IPS DF 6.9 (cell line): ENCODE results near the gene C2orf68.
"Not testable (repeated sequence)": the region's sequence is repeated elsewhere in the genome, so short reads cannot be mapped to it uniquely, and the experiment has no call there.

ENCODE experiments used
- DNase-seq: peaks from one replicate; pipeline ENCODE4 v3.0.0-alpha.2; 2013; ENCODE audit warnings: low read depth, low spot score
- H3K27ac ChIP-seq: one replicate; pipeline ENCODE4 v1.5.1; 2013; ENCODE audit warnings: low read length, control low read depth
- H3K27me3 ChIP-seq: 2 replicates; pipeline ENCODE4 v1.6.1; 2013; ENCODE audit warnings: mild to moderate bottlenecking, low read length; ENCODE audit not compliant: control insufficient read depth, insufficient read depth
- H3K36me3 ChIP-seq: 2 replicates; pipeline ENCODE4 v1.6.1; 2013; ENCODE audit warnings: low read length; ENCODE audit not compliant: control insufficient read depth, insufficient read depth
- H3K4me1 ChIP-seq: 2 replicates; pipeline ENCODE4 v1.6.1; 2013; ENCODE audit warnings: low read length; ENCODE audit not compliant: control insufficient read depth, insufficient read depth
- H3K4me3 ChIP-seq: 2 replicates; pipeline ENCODE4 v1.5.1; 2013; ENCODE audit warnings: mild to moderate bottlenecking, low read length
- H3K9me3 ChIP-seq: 2 replicates; pipeline ENCODE4 v1.6.1; 2013; ENCODE audit warnings: low read length, inconsistent platforms; ENCODE audit not compliant: control insufficient read depth, insufficient read depth
- WGBS: extraction: QIAGEN DNeasy Blood & Tissue Kit; methylation state at CpG from one replicate; pipeline ENCODE4 v1.1.7; 2013; ENCODE audit warnings: mixed read lengths, missing lambda C conversion rate; ENCODE audit not compliant: insufficient read length, insufficient coverage; 5-methylcytosine and 5-hydroxymethylcytosine counted together

C2orf68 gene

GRCh38 chr2:85631316-85631715 is 19.4 kb upstream of the C2orf68 start:
- no CpG with 5 or more reads among the region's 3 CpGs for WGBS
- no peaks in the 10 kb centered on the region for H3K9me3 ChIP-seq
- no peak overlapping the region for H3K4me3 ChIP-seq
- H3K36me3 ChIP-seq: peaks cover 19% of the 10 kb centered on the region; the same call in 1 of the 2 replicates
- no peaks in the 10 kb centered on the region for H3K4me1 ChIP-seq
- no peak overlapping the region for H3K27ac ChIP-seq
- H3K27me3 ChIP-seq: no peaks in the 10 kb centered on the region
- no peak for DNase-seq

DNA sequence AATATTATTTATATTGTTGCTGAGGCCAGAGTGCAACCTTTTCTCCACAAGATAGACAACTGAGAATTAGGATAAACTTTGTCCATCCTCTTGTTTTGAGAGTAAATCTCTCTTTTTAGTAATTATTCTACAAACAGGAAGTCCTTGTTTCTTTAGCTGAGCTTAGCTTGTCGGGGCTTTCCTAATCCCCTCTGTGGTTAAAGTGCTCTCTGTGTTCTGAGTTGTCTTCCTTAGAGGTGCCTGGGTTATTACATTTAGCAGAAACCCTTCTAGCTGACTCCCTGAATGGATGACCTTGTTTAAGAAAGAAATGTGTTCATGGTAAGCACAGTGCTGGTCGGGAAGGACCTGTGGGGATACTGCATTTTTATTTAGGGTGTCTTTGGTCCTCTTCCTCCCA is 16.8 kb upstream of the C2orf68 start:
- H3K27ac ChIP-seq: no peak overlapping the region
- H3K36me3 ChIP-seq: peaks cover 17% of the 10 kb centered on the region; the same call in 1 of the 2 replicates
- H3K4me3 ChIP-seq: no peak overlapping the region
- no peaks in the 10 kb centered on the region for H3K27me3 ChIP-seq
- H3K9me3 ChIP-seq: no peaks in the 10 kb centered on the region; the same call in 1 of the 2 replicates
- no peaks in the 10 kb centered on the region for H3K4me1 ChIP-seq
- WGBS: no CpG with 5 or more reads among the region's 2 CpGs
- no peak for DNase-seq

GRCh38 chr2:85623991-85624390 is 12.1 kb upstream of the C2orf68 start:
- H3K27ac ChIP-seq: no peak overlapping the region
- peaks cover 19% of the 10 kb centered on the region; the same call in 1 of the 2 replicates for H3K36me3 ChIP-seq
- no peaks in the 10 kb centered on the region for H3K27me3 ChIP-seq
- no peak overlapping the region for H3K4me3 ChIP-seq
- DNase-seq: no peak
- H3K9me3 ChIP-seq: no peaks in the 10 kb centered on the region; the same call in 1 of the 2 replicates
- H3K4me1 ChIP-seq: no peaks in the 10 kb centered on the region
- WGBS: no CpG with 5 or more reads among the region's 5 CpGs

DNA sequence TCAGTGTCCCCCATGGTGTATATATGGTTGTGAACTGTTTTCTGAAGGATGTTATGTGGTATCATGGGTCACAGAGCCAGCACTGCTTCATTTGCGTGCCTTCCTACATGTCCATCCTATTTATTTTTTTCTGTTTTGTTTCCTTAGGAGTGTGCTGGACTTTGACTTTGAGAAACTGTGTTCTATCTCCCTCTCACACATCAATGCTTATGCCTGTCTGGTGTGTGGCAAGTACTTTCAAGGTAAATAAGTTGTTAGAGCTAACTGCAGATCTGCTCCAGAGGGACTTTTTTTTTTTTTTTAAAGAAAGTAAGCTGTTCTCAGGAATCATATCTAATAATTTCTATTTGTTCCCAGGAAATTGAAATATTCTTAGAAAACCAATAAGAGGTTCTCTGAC is 9.5 kb upstream of the C2orf68 start:
- WGBS: no CpG with 5 or more reads among the region's 1 CpG
- Histone ChIP-seq H3K27me3 (no peaks in the 10 kb centered on the region), H3K4me1 (no peaks in the 10 kb centered on the region), H3K27ac (no peak overlapping the region), H3K9me3 (no peaks in the 10 kb centered on the region; the same call in 1 of the 2 replicates), H3K4me3 (no peak overlapping the region), H3K36me3 (peaks cover 18% of the 10 kb centered on the region; the same call in 1 of the 2 replicates)
- no peak for DNase-seq

DNA sequence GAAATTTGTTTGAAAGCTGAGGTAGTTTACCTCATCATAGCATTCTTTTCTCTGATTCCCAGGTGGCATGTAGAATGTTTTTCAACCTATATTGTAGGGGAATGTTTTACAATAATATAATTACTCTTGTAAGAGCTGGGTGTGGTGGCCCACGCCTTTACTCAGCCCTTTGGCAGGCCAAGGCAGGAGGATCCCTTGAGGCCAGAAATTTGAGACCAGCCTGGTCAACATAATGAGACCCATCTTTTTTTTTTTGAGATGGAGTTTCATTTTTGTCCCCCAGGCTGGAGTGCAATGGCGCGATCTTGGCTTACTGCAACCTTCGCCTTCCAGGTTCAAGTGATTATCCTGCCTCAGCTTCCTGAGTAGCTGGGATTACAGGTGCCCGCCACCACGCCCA is 7.8 kb upstream of the C2orf68 start:
- Histone ChIP-seq H3K36me3 (peaks cover 10% of the 10 kb centered on the region; the same call in 1 of the 2 replicates), H3K9me3 (no peaks in the 10 kb centered on the region), H3K4me3 (no peak overlapping the region), H3K27ac (no peak overlapping the region), H3K4me1 (no peaks in the 10 kb centered on the region), H3K27me3 (no peaks in the 10 kb centered on the region)
- DNase-seq: no peak
- no CpG with 5 or more reads among the region's 6 CpGs for WGBS

DNA sequence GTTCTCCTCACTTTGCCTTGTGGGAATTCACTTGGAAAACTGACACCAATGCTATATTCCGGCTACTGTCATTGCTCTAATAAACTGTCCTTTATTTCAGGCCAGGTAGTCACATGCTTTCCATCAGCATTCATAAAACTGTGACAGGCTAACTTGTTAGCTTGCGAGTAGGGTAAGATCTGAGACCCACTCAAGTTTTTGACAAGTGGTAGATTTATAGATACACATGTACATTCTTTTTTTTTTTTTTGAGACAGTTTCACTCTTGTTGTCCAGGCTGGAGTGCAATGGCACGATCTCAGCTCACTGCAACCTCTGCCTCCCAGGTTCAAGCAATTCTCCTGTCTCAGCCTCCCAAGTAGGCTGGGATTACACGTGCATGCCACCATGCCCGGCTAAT is 5.9 kb upstream of the C2orf68 start:
- H3K36me3 ChIP-seq, H3K4me3 ChIP-seq, DNase-seq, H3K27me3 ChIP-seq, H3K27ac ChIP-seq, H3K9me3 ChIP-seq, H3K4me1 ChIP-seq: not testable (repeated sequence)
- WGBS: no CpG with 5 or more reads among the region's 5 CpGs

GRCh38 chr2:85615413-85615728 is 3.5 kb upstream of the C2orf68 start:
- no peaks in the 10 kb centered on the region; the same call in 1 of the 2 replicates for H3K36me3 ChIP-seq
- H3K27ac ChIP-seq: no peak overlapping the region
- DNase-seq: no peak
- H3K27me3 ChIP-seq: no peaks in the 10 kb centered on the region
- H3K4me1 ChIP-seq: no peaks in the 10 kb centered on the region
- WGBS: no CpG with 5 or more reads among the region's 17 CpGs
- no peaks in the 10 kb centered on the region for H3K9me3 ChIP-seq
- H3K4me3 ChIP-seq: no peak overlapping the region

DNA sequence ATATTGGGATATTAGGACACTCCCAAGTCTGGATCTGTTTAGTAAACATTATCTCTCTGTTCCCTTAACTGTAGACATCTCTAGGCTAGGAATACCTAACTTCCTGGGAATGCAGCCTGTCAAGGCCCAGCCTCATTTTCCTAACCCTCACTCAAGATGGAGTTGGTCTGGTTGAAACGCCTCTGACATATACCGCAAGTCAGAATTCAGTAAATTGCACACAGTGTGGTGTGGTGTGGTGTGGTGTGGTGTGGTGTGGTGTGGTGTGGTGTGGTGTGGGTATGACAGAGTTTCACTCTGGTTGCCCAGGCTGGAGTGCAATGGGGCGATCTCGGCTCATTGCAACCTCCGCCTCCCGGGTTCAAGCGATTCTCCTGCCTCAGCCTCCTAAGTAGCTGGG is 2.9 kb upstream of the C2orf68 start:
- WGBS: no CpG with 5 or more reads among the region's 7 CpGs

DNA sequence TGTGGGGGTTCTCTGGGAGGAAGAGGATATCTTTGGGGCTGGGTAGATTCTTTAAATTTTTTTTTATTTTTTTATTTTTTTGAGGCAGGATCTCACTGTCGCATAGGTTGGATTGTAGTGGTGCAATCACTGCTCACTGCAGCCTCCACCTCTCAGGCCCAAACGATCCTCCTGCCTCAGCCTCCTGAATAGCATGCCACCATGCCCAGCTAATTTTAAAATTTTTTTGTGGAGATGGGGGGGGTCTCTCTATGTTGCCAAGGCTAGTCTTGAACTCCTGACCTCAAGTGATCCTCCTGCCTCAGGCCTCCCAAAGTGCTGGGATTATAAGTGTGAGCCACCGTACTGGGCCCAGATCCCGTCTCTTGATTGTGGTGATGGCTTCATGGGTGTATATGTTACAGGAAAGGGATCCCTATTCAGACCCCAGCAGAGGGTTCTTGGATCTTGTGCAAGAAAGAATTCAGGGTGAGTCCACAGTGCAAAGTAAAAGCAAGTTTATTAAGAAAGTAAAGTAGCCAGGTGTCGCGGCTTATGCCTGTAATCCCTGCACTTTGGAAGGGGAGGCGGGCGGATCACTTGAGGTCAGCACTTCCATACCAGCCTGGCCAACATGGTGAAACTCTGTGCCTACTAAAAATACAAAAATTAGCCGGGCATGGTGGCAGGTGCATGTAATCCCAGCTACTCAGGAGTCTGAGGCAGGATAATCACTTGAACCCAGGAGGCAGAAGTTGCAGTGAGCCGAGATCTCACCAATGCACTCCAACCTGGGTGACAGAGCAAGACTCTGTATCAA is 2.0 kb upstream of the C2orf68 start:
- 0 out of 2 replicates have a peak, but pooled peaks cover 2% of the 10 kb centered on the region for H3K36me3 ChIP-seq
- no peaks in the 10 kb centered on the region for H3K4me1 ChIP-seq
- no peak for DNase-seq
- WGBS: no CpG with 5 or more reads among the region's 10 CpGs
- H3K27ac ChIP-seq: no peak overlapping the region
- no peak overlapping the region for H3K4me3 ChIP-seq
- no peaks in the 10 kb centered on the region for H3K9me3 ChIP-seq
- no peaks in the 10 kb centered on the region for H3K27me3 ChIP-seq

More for the DNA sequence above, 2.9 kb upstream of the C2orf68 start:
- not testable (repeated sequence) for H3K36me3 ChIP-seq, H3K4me1 ChIP-seq, H3K4me3 ChIP-seq, H3K27me3 ChIP-seq, H3K27ac ChIP-seq, DNase-seq, H3K9me3 ChIP-seq

DNA sequence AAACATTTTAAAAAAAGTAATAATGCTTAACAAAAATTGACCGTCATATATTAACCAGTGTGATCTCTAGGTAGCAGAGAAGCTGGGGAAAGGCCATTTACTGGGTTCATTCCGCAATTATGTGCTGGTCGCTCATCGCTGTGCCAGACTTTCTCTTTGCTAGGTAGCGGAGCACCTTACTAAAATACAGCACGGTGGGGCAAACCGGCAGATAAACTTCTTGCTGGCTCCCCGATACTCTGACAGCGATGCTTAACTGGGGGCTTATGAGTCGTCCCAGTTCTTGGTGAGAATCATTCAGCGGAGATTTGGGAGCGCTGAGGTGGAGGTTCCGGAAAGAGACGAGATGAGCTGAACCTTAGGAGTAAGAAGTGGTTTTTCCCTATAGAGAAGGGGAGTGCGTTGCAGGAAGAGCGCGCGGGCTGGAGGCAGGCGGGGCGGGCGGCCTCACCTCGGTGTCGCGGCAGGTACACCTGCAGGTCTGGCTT is 605 bp downstream of the C2orf68 start:
- H3K4me3 ChIP-seq: peak overlapping the region; percentile 88
- peaks cover 5% of the 10 kb centered on the region; the same call in 1 of the 2 replicates for H3K36me3 ChIP-seq
- H3K27ac ChIP-seq: no peak overlapping the region
- WGBS: no CpG with 5 or more reads among the region's 24 CpGs
- DNase-seq: no peak
- no peaks in the 10 kb centered on the region for H3K27me3 ChIP-seq
- no peaks in the 10 kb centered on the region for H3K4me1 ChIP-seq
- H3K9me3 ChIP-seq: no peaks in the 10 kb centered on the region
